CD4-positive, alpha-beta T cell (primary cell): Measurements from ENCODE around the gene KCTD16. TPM values are rescaled to one million over a fixed set of nuclear protein-coding genes. Genes with fewer than 3 reads are reported as not detected.

Source experiments
- ATAC-seq: fragments of 200-7000 bp; cut with Tn5 transposase; one replicate; pipeline ENCODE4 v1.10.0; 2022; ENCODE audit warnings: mild to moderate bottlenecking; ENCODE audit not compliant: poor library complexity
- CTCF ChIA-PET: fragments of 350-600 bp; sonication (Branson Sonifier 250); formaldehyde crosslinking; loops from one replicate; lab custom pipeline; 2021; ENCODE audit warnings: antibody characterized with exemption, inconsistent platforms; lab: Charles Lee
- POLR2A ChIA-PET: fragments of 350-600 bp; sonication (Branson Sonifier 250); formaldehyde crosslinking; loops from one replicate; lab custom pipeline; 2021; ENCODE audit warnings: antibody characterized with exemption, inconsistent platforms; lab: Charles Lee
- DNase-seq, 14 experiments: peaks; one replicate each; pipeline ENCODE4 v3.0.0-alpha.2; 2013 to 2020; ENCODE audit warnings: mixed read lengths in 2 of 14
- H3K27ac ChIP-seq, 2 donors: one replicate each; pipeline versions ENCODE4 v1.5.1 to v1.7.0; 2013; ENCODE audit warnings: low read length in 2 of 2, low read depth in 1 of 2, mild to moderate bottlenecking in 1 of 2
- H3K27me3 ChIP-seq, 2 experiments: 1 replicate in 1 of 2; 2 replicates in 1 of 2; pipeline versions ENCODE4 v1.6.1 to v1.7.0; 2013; ENCODE audit warnings: low read length in 2 of 2, control low read depth in 1 of 2, mild to moderate bottlenecking in 1 of 2, moderate library complexity in 1 of 2; ENCODE audit not compliant: insufficient read depth in 2 of 2, control insufficient read depth in 1 of 2
- H3K36me3 ChIP-seq: one replicate; pipeline ENCODE4 v1.6.1; 2013; ENCODE audit warnings: low read length, control low read depth; ENCODE audit not compliant: insufficient read depth
- H3K4me1 ChIP-seq: one replicate; pipeline ENCODE4 v1.6.1; 2013; ENCODE audit warnings: low read length, control low read depth; ENCODE audit not compliant: insufficient read depth
- H3K4me3 ChIP-seq: one replicate; pipeline ENCODE4 v1.5.1; 2013; ENCODE audit warnings: mild to moderate bottlenecking, low read length, moderate library complexity
- H3K9me3 ChIP-seq, 2 experiments: 1 replicate in 1 of 2; 2 replicates in 1 of 2; pipeline versions ENCODE4 v1.6.1 to v1.7.0; 2013; ENCODE audit warnings: low read length in 2 of 2, mild to moderate bottlenecking in 2 of 2, control low read depth in 1 of 2, moderate library complexity in 1 of 2; ENCODE audit not compliant: control insufficient read depth in 1 of 2, insufficient read depth in 1 of 2
- H3K27ac Mint-ChIP-seq: one replicate; pipeline ENCODE4 v1.8.0; 2020; ENCODE audit warnings: mixed read lengths
- H3K27me3 Mint-ChIP-seq: one replicate; pipeline ENCODE4 v1.8.0; 2021; ENCODE audit warnings: mixed read lengths
- H3K36me3 Mint-ChIP-seq: one replicate; pipeline ENCODE4 v1.8.0; 2021; ENCODE audit warnings: low read depth, mixed read lengths
- H3K4me1 Mint-ChIP-seq: one replicate; pipeline ENCODE4 v1.8.0; 2021; ENCODE audit warnings: low read depth, mixed read lengths
- H3K4me3 Mint-ChIP-seq: one replicate; pipeline ENCODE4 v1.8.0; 2020; ENCODE audit warnings: mild to moderate bottlenecking, mixed read lengths
- H3K9me3 Mint-ChIP-seq: one replicate; pipeline ENCODE4 v1.8.0; 2020; ENCODE audit warnings: mixed read lengths
- intact Hi-C, 2 experiments: fragments of 100-400 bp; cut with DNase I in 1 of 2; cut with micrococcal nuclease in 1 of 2; formaldehyde crosslinking; loops; one replicate each; pipeline versions ENCODE4 v1.15.1 to v1.9.0; 2023 to 2025; cut with DNase I, micrococcal nuclease
- total RNA-seq, 174 experiments: library from RNA in 2 of 174; stranded (reverse) in 2 of 174; gene quantifications; one replicate each; pipeline ENCODE4 v1.2.3 and lab custom pipeline; 2021 to 2026
- TF ChIP-seq, protein P1 (sequence below): fragments of 200-600 bp; IDR thresholded peaks from one replicate; pipeline ENCODE4 v1.8.0; 2022; ENCODE audit warnings: antibody characterized with exemption, mild to moderate bottlenecking

KCTD16 gene
- total RNA-seq, 2 experiments from 2014 or later: not detected

DNA sequence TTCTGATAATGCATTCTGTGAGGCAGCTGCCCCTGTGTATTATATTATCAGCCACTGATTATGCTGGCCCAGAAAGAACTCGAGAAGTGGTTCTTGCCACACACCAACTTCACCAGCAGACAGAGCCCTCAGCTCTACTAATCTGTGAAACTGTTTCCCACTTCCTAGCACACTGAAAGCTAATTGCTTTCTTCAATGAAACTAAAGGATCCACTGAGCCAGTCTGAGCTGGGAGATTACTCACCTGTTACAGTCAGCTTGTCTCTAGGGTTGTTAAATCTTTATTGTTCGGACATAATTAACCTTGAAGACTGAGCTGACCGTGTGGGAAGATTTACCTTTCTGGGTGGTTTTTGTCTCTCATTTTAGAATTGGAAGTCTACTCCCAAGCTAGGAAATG, 263.2 kb downstream of the KCTD16 start:
- H3K27ac ChIP-seq: no peak overlapping the region
- no peak overlapping the region for H3K4me3 ChIP-seq
- Mint-ChIP-seq H3K4me1 (no peaks in the 10 kb centered on the region), H3K36me3 (no peaks in the 10 kb centered on the region), H3K27me3 (no peaks in the 10 kb centered on the region), H3K27ac (no peak overlapping the region), H3K9me3 (peaks cover 10% of the 10 kb centered on the region), H3K4me3 (no peak overlapping the region)
- intact Hi-C loops: no loop called here
- H3K27me3 ChIP-seq: no peaks in the 10 kb centered on the region
- ATAC-seq (no peak), DNase-seq (no peak)
- H3K9me3 ChIP-seq: no peaks in the 10 kb centered on the region
- TF ChIP-seq, protein P1, sequence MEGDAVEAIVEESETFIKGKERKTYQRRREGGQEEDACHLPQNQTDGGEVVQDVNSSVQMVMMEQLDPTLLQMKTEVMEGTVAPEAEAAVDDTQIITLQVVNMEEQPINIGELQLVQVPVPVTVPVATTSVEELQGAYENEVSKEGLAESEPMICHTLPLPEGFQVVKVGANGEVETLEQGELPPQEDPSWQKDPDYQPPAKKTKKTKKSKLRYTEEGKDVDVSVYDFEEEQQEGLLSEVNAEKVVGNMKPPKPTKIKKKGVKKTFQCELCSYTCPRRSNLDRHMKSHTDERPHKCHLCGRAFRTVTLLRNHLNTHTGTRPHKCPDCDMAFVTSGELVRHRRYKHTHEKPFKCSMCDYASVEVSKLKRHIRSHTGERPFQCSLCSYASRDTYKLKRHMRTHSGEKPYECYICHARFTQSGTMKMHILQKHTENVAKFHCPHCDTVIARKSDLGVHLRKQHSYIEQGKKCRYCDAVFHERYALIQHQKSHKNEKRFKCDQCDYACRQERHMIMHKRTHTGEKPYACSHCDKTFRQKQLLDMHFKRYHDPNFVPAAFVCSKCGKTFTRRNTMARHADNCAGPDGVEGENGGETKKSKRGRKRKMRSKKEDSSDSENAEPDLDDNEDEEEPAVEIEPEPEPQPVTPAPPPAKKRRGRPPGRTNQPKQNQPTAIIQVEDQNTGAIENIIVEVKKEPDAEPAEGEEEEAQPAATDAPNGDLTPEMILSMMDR: no peak
- no peaks in the 10 kb centered on the region for H3K4me1 ChIP-seq
- ChIA-PET POLR2A (no interaction called here), CTCF (no interaction called here)
- H3K36me3 ChIP-seq: no peaks in the 10 kb centered on the region

DNA sequence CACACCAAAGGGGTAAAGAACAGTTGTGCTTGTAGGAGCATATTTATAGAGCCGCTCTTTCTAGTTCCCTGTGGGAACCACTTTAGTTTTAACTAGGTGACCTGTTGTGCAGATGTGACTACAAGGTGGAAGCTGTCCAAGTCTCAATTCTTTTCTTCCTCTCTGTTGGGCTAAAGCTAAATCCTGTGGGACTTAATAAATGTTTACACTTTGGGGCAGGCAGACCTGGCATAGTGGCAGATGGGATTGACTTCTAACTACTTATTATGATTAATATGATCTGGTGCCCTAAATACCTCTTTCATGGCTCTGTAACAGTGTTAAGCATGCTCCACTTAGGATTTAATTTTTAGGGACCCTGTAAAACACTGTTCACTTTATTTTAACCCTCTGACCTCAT, 265.3 kb downstream of the KCTD16 start:
- intact Hi-C loops: no loop called here
- Histone ChIP-seq H3K27ac (no peak overlapping the region), H3K4me3 (no peak overlapping the region), H3K4me1 (no peaks in the 10 kb centered on the region), H3K36me3 (no peaks in the 10 kb centered on the region), H3K9me3 (peaks cover 0 to 3% of the 10 kb centered on the region in 2 experiments), H3K27me3 (no peaks in the 10 kb centered on the region)
- no peak overlapping the region for H3K4me3 Mint-ChIP-seq
- DNase-seq: no peak
- TF ChIP-seq, protein P1: no peak
- ATAC-seq: no peak
- no peaks in the 10 kb centered on the region for H3K4me1 Mint-ChIP-seq
- CTCF ChIA-PET: no interaction called here
- no peaks in the 10 kb centered on the region for H3K27me3 Mint-ChIP-seq
- no peak overlapping the region for H3K27ac Mint-ChIP-seq
- POLR2A ChIA-PET: no interaction called here
- peaks cover 13% of the 10 kb centered on the region for H3K9me3 Mint-ChIP-seq
- no peaks in the 10 kb centered on the region for H3K36me3 Mint-ChIP-seq

DNA sequence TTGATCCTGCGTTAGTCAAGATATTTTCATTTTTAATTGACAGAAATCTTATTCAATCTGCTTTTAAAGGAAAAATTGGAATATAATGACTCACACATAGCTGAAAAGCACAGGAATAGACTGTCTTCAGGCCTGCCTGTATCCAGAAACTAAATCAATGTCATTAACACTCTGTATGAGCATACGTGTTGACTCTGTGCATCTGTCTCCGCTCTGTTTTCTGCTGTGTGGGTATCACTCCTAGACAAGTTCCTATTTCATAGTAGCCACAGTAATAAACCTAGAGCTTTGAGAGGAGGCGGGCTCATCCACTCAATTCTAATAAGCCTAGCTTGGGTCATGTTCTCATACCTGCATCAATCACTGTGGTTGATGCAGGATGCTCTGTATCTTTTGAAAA, 267.6 kb downstream of the KCTD16 start:
- H3K4me3 Mint-ChIP-seq: no peak overlapping the region
- ChIA-PET POLR2A (no interaction called here), CTCF (interaction anchor here (1.0 kb wide), 1 partner anchor 623 kb away, joined by 3 read pairs; no protein-coding TSS in a partner anchor)

More for the DNA sequence above, 267.6 kb downstream of the KCTD16 start:
- Histone ChIP-seq H3K4me1 (no peaks in the 10 kb centered on the region), H3K36me3 (no peaks in the 10 kb centered on the region), H3K27ac (no peak overlapping the region), H3K9me3 (peaks cover 6 to 13% of the 10 kb centered on the region in 2 experiments), H3K27me3 (no peaks in the 10 kb centered on the region), H3K4me3 (no peak overlapping the region)
- Mint-ChIP-seq H3K27me3 (no peaks in the 10 kb centered on the region), H3K4me1 (no peaks in the 10 kb centered on the region), H3K27ac (no peak overlapping the region), H3K9me3 (peaks cover 16% of the 10 kb centered on the region), H3K36me3 (no peaks in the 10 kb centered on the region)
- intact Hi-C loops: no loop called here
- DNase-seq (no peak), ATAC-seq (no peak)
- TF ChIP-seq, protein P1: no peak
